ENCODE measurements around the gene OR6K6. TPM values are rescaled to one million over a fixed set of nuclear protein-coding genes. Genes with fewer than 3 reads are reported as not detected.

The OR6K6 gene
- total and polyA plus RNA-seq, 2 experiments from 2014 or later: not detected

GRCh38 chr1:158717344-158717743, 37.2 kb upstream of the OR6K6 start (continued):
- TF ChIP-seq JUNB (IDR thresholded peaks at IDR 0.05; ENCODE audit: unreplicated experiment) (no peak), ZNF462 (CRISPR knock-in tag; IDR thresholded peaks at IDR 0.05) (no peak), CREB1 (CRISPR knock-in tag; IDR thresholded peaks at IDR 0.05; ENCODE audit: low read depth) (no peak), STAT1 (IDR thresholded peaks at IDR 0.05; ENCODE audit: unreplicated experiment) (no peak)

DNA sequence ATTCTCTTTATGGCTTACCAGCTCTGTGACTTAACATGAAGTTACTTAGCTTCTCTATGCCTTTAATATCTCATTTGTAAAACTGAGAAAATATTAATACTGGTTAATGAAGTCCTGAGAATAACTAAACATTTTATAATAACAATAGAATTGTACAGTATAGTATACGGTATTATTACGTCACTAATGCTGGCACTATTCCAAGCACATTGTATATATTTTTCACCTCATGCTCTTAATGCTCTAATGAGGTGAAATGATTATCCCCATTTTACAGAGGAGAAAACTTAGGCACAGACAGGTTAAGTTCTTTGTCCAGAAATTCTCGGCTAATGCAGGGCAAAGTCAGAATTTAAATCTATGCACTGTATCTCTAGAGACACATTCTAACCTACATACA, 34.9 kb upstream of the OR6K6 start:
- no peaks in the 10 kb centered on the region for H3K79me2 ChIP-seq (replicated peaks; ENCODE audit: insufficient read depth)
- H3K27me3 ChIP-seq (ENCODE audit: insufficient read depth): no peaks in the 10 kb centered on the region
- no peaks in the 10 kb centered on the region for H3K27me3 Mint-ChIP-seq (ENCODE audit: insufficient read depth, low read depth, poor library complexity)
- no peaks in the 10 kb centered on the region for H3K36me3 Mint-ChIP-seq (ENCODE audit: low read depth)
- no peak overlapping the region for H3K4me3 ChIP-seq
- H3K9me2 ChIP-seq (ENCODE audit: insufficient read depth): no peaks in the 10 kb centered on the region
- H3K4me3 Mint-ChIP-seq: no peak overlapping the region
- ATAC-seq (no peak), DNase-seq (ENCODE audit: low spot score) (no peak)
- H3F3A ChIP-seq (replicated peaks; ENCODE audit: low read depth): no peaks in the 10 kb centered on the region
- no peak overlapping the region for H3K4me2 ChIP-seq
- TF ChIP-seq ZNF331 (CRISPR knock-in tag; IDR thresholded peaks at IDR 0.05; ENCODE audit: low read depth) (no peak), JUNB (IDR thresholded peaks at IDR 0.05; ENCODE audit: unreplicated experiment) (no peak), CREB1 (CRISPR knock-in tag; IDR thresholded peaks at IDR 0.05; ENCODE audit: low read depth) (no peak), STAT1 (IDR thresholded peaks at IDR 0.05; ENCODE audit: unreplicated experiment) (no peak), EZH2 (IDR thresholded peaks at IDR 0.05; ENCODE audit: low read depth, unreplicated experiment) (no peak), POLR2AphosphoS5 (IDR thresholded peaks at IDR 0.05; ENCODE audit: low read depth) (no peak), NANOG (IDR thresholded peaks at IDR 0.05; ENCODE audit: borderline replicate concordance) (no peak)
- TF ChIP-seq, protein P1, sequence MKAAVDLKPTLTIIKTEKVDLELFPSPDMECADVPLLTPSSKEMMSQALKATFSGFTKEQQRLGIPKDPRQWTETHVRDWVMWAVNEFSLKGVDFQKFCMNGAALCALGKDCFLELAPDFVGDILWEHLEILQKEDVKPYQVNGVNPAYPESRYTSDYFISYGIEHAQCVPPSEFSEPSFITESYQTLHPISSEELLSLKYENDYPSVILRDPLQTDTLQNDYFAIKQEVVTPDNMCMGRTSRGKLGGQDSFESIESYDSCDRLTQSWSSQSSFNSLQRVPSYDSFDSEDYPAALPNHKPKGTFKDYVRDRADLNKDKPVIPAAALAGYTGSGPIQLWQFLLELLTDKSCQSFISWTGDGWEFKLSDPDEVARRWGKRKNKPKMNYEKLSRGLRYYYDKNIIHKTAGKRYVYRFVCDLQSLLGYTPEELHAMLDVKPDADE (IDR thresholded peaks at IDR 0.05): no peak
- no peak overlapping the region for H3K27ac Mint-ChIP-seq
- no peak overlapping the region for H3K27ac ChIP-seq (ENCODE audit: low read depth)
- no peak overlapping the region for H2AFZ ChIP-seq
- H4K20me1 ChIP-seq (replicated peaks; ENCODE audit: insufficient read depth): no peaks in the 10 kb centered on the region
- H3K4me1 Mint-ChIP-seq: no peaks in the 10 kb centered on the region
- no peaks in the 10 kb centered on the region for H3K9me3 Mint-ChIP-seq
- no peaks in the 10 kb centered on the region for H3K36me3 ChIP-seq (ENCODE audit: insufficient read depth)
- H3K4me1 ChIP-seq (ENCODE audit: insufficient read depth): no peaks in the 10 kb centered on the region
